ENCODE data around the gene NGF. TPM values are rescaled to one million over a fixed set of nuclear protein-coding genes. Genes with fewer than 3 reads are reported as not detected.

Gene NGF
- total and polyA plus RNA-seq, 2 of the 4 experiments (the other 2 are of a cell fraction) = 12.5 to 21.7 TPM

DNA sequence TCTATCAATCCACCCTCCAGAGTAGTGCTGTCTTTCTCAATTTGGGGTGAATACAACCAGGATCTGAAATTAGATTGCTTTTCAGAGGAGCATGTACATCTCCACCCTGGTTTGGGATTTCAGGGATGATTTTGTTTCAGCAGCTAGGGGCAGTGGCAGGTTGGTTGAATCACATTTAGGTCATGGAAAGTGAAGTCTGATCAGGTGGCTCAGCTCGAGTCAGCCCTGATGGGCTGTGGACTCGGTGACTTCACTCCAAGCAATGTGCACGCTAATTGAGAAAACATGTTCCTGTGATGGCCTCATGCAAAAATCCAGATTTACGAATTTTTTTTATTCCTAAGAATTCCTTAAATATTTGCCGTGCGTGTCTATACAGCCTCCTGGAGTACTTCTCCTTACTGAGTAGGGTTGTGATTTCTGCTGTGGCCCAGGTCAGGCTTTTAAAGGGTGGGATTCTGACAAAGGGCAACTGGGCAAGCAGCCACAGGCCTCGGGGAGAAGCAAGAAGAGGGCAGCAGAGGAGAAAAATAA, 7.5 kb downstream of the NGF start:
- Histone ChIP-seq H3K9me1 (ENCODE audit: insufficient read depth, low read length) (peaks cover 10% of the 10 kb centered on the region), H2AK5ac (ENCODE audit: low read depth, low read length) (peak overlapping the region; percentile 65; the same call in 1 of the 2 replicates), H3K4me3 (ENCODE audit: insufficient read depth, low read depth, low read length) (no peak overlapping the region), H3K4ac (ENCODE audit: low read depth, low read length) (peak overlapping the region; percentile 91), H4K5ac (ENCODE audit: low read depth, low read length) (peak overlapping the region; percentile 95), H2BK20ac (ENCODE audit: low read depth, low read length) (peak overlapping the region; percentile 93), H3K36me3 (ENCODE audit: control insufficient read depth, insufficient read depth, low read length) (no peaks in the 10 kb centered on the region), H3K9me3 (ENCODE audit: control insufficient read depth, insufficient read depth, low read length) (no peaks in the 10 kb centered on the region), H2AFZ (replicated peaks; ENCODE audit: low read length, poor library complexity) (no peak overlapping the region), H2BK120ac (ENCODE audit: low read depth, low read length) (peak overlapping the region; percentile 94), H4K91ac (ENCODE audit: insufficient read depth, low read depth, low read length) (peak overlapping the region; percentile 80), H2AK9ac (replicated peaks; ENCODE audit: low read depth, low read length, poor library complexity) (peak overlapping the region; percentile 21), H4K8ac (ENCODE audit: low read depth in 2 of 2, low read length in 2 of 2) (peak overlapping the region; percentile 86 to 95), H3K79me1 (ENCODE audit: low read depth in 1 of 2, low read length in 2 of 2) (peaks cover 8 to 30% of the 10 kb centered on the region in 2 experiments; a peak in 3 of 4 replicates), H2BK5ac (ENCODE audit: low read depth, low read length, poor library complexity, severe bottlenecking) (peak overlapping the region; percentile 89), H3K4me2 (ENCODE audit: low read depth, low read length) (peak overlapping the region; percentile 48), H4K20me1 (ENCODE audit: insufficient read depth, low read length) (no peaks in the 10 kb centered on the region), H3K56ac (ENCODE audit: extremely low read depth, insufficient read depth, low read length) (peak overlapping the region; percentile 91; the same call in 1 of the 2 replicates), H3K14ac (replicated peaks; ENCODE audit: low read depth, low read length) (peak overlapping the region; percentile 66), H3K4me1 (ENCODE audit: control insufficient read depth, insufficient read depth, low read length) (peaks cover 22% of the 10 kb centered on the region), H3K27me3 (ENCODE audit: control insufficient read depth, insufficient read depth, low read length) (no peaks in the 10 kb centered on the region), H3K9ac (ENCODE audit: low read depth, low read length) (peak overlapping the region; percentile 61; the same call in 1 of the 2 replicates), H3K23ac (ENCODE audit: low read depth, low read length) (peak overlapping the region; percentile 51), H3K18ac (ENCODE audit: low read depth, low read length) (peak overlapping the region; percentile 99), H2BK15ac (ENCODE audit: low read depth, low read length) (peak overlapping the region; percentile 11; the same call in 2 of the 3 replicates), H3K27ac (ENCODE audit: insufficient read depth, low read length) (peak overlapping the region; percentile 88)
- DNase-seq = peak; percentile 96
- TF ChIP-seq RAD21 (IDR thresholded peaks at IDR 0.05; ENCODE audit: low read length) = peak; percentile 32; the same call in 1 of the 2 replicates
- TF ChIP-seq RCOR1 (IDR thresholded peaks at IDR 0.05; ENCODE audit: insufficient replicate concordance, low read length) = peak; percentile 84
- TF ChIP-seq POLR2A (IDR thresholded peaks at IDR 0.05; ENCODE audit: low read depth, low read length) = 0 out of 2 replicates have a peak, but pooled peaks have one; percentile 47
- no peak; the same call in 1 of the 2 replicates for TF ChIP-seq MAFK (IDR thresholded peaks at IDR 0.05; ENCODE audit: low read depth, low read length)
- peak; percentile 66 for TF ChIP-seq CEBPB (IDR thresholded peaks at IDR 0.05; ENCODE audit: low read depth, low read length)
- TF ChIP-seq, protein P1, sequence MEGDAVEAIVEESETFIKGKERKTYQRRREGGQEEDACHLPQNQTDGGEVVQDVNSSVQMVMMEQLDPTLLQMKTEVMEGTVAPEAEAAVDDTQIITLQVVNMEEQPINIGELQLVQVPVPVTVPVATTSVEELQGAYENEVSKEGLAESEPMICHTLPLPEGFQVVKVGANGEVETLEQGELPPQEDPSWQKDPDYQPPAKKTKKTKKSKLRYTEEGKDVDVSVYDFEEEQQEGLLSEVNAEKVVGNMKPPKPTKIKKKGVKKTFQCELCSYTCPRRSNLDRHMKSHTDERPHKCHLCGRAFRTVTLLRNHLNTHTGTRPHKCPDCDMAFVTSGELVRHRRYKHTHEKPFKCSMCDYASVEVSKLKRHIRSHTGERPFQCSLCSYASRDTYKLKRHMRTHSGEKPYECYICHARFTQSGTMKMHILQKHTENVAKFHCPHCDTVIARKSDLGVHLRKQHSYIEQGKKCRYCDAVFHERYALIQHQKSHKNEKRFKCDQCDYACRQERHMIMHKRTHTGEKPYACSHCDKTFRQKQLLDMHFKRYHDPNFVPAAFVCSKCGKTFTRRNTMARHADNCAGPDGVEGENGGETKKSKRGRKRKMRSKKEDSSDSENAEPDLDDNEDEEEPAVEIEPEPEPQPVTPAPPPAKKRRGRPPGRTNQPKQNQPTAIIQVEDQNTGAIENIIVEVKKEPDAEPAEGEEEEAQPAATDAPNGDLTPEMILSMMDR (conservative IDR thresholded peaks at IDR 0.05; ENCODE audit: low read depth, low read length) = peak; percentile 41
- peak; percentile 48; the same call in 1 of the 2 replicates for TF ChIP-seq FOS (IDR thresholded peaks at IDR 0.05; ENCODE audit: low read depth, low read length)
- TF ChIP-seq, protein P2, sequence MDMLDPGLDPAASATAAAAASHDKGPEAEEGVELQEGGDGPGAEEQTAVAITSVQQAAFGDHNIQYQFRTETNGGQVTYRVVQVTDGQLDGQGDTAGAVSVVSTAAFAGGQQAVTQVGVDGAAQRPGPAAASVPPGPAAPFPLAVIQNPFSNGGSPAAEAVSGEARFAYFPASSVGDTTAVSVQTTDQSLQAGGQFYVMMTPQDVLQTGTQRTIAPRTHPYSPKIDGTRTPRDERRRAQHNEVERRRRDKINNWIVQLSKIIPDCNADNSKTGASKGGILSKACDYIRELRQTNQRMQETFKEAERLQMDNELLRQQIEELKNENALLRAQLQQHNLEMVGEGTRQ (IDR thresholded peaks at IDR 0.05; ENCODE audit: low read depth, low read length) = peak; percentile 67
- peak; percentile 80; the same call in 1 of the 2 replicates for TF ChIP-seq CHD1 (IDR thresholded peaks at IDR 0.05; ENCODE audit: low read depth, low read length)
- no peak for TF ChIP-seq RFX5 (IDR thresholded peaks at IDR 0.05; ENCODE audit: low read depth, low read length)
- TF ChIP-seq SMC3 (IDR thresholded peaks at IDR 0.05; ENCODE audit: low read depth, low read length) = no peak
- 0% methylated on average over 3 of the region's 7 CpGs; no CpG with 5 or more reads in 1 of the 2 experiments for WGBS, 2 experiments (ENCODE audit: extremely low coverage in 2 of 2, insufficient read length in 1 of 2)
- ChIA-PET CTCF (interaction anchor here (0.6 kb wide), 1 partner anchor 27 kb away, joined by 4 read pairs; no protein-coding TSS in a partner anchor), POLR2A (ENCODE audit: unreplicated experiment) (no interaction called here)
- BruUV-seq (replicated peaks) = no TSS peak
- dilution Hi-C loops (cut with HindIII; ENCODE audit: low sequenced_read_pairs, unreplicated experiment) (no loop called here), intact Hi-C loops (cut with micrococcal nuclease) (loop anchor here (1.0 to 5.0 kb wide), 5 partner anchors 53 to 264 kb away; no protein-coding TSS in a partner anchor), in situ Hi-C loops (cut with MboI; ENCODE audit: low sequenced_read_pairs) (loop anchor here (10.0 kb wide), 1 partner anchor 156 kb away; no protein-coding TSS in a partner anchor)
- peak; percentile 78 for ATAC-seq (ENCODE audit: low read depth)

Data from IMR-90 (cell line).